PC-3 (cell line): ENCODE results near the gene UVSSA.

Experiments used
- CTCF ChIP-seq: fragments of 300-600 bp; sonication (generic); conservative IDR thresholded peaks from 2 replicates; pipeline ENCODE4 v1.5.1; 2017; ENCODE audit warnings: antibody characterized with exemption, low read depth, mild to moderate bottlenecking, low read length
- EZH2 ChIP-seq: fragments of 300-600 bp; sonication (generic); IDR thresholded peaks from one replicate; pipeline ENCODE4 v1.6.1; 2017; ENCODE audit warnings: antibody characterized with exemption, mild to moderate bottlenecking, low read length; ENCODE audit not compliant: unreplicated experiment

GRCh38 chr4:1371176-1372165 is 24.5 kb downstream of the UVSSA start:
- no peak for TF ChIP-seq CTCF
- TF ChIP-seq EZH2, result no peak
